KOPT-K1 (cell line): Measurements from ENCODE around the gene FBXL16.
A peak's percentile ranks its signal among the peaks of the same experiment; 100 is the strongest.

Source experiments
- H3K27ac ChIP-seq: fragments of 200-600 bp; sonication (generic); 2 replicates; pipeline ENCODE4 v1.5.1; 2016; ENCODE audit warnings: antibody characterized with exemption, mild to moderate bottlenecking, low read depth, low read length; ENCODE audit not compliant: poor library complexity, severe bottlenecking
- H3K36me3 ChIP-seq: fragments of 200-600 bp; sonication (generic); 2 replicates; pipeline ENCODE4 v1.5.1; 2017; ENCODE audit warnings: antibody characterized with exemption, mild to moderate bottlenecking, low read length, moderate library complexity; ENCODE audit not compliant: insufficient read depth
- H3K9me3 ChIP-seq: fragments of 200-600 bp; sonication (generic); 2 replicates; pipeline ENCODE4 v1.5.1; 2017; ENCODE audit warnings: antibody characterized with exemption, low read length, mild to moderate bottlenecking; ENCODE audit not compliant: insufficient read depth, poor library complexity, severe bottlenecking

FBXL16 gene

GRCh38 chr16:683396-684070 lies 22.1 kb downstream of the FBXL16 start:
- Histone ChIP-seq H3K27ac (peak overlapping the region; percentile 71), H3K9me3 (no peaks in the 10 kb centered on the region), H3K36me3 (peaks cover 48% of the 10 kb centered on the region)

GRCh38 chr16:682493-683395 lies 22.9 kb downstream of the FBXL16 start:
- Histone ChIP-seq H3K27ac (no peak overlapping the region), H3K36me3 (peaks cover 48% of the 10 kb centered on the region), H3K9me3 (no peaks in the 10 kb centered on the region)

GRCh38 chr16:681746-682427 lies 23.7 kb downstream of the FBXL16 start:
- H3K9me3 ChIP-seq, result no peaks in the 10 kb centered on the region
- no peak overlapping the region for H3K27ac ChIP-seq
- peaks cover 45% of the 10 kb centered on the region for H3K36me3 ChIP-seq

GRCh38 chr16:680967-681745 lies 24.4 kb downstream of the FBXL16 start:
- Histone ChIP-seq H3K36me3 (peaks cover 41% of the 10 kb centered on the region), H3K27ac (peak overlapping the region; percentile 72), H3K9me3 (no peaks in the 10 kb centered on the region)

GRCh38 chr16:680625-680945 lies 25.0 kb downstream of the FBXL16 start:
- Histone ChIP-seq H3K27ac (peak overlapping the region; percentile 72), H3K9me3 (no peaks in the 10 kb centered on the region), H3K36me3 (peaks cover 35% of the 10 kb centered on the region)

GRCh38 chr16:679814-680624 lies 25.6 kb downstream of the FBXL16 start, which contains the start of gene STUB1:
STUB1 (plus strand) TSS chr16:680410; CDS start chr16:680526, 116 bp downstream.
- Histone ChIP-seq H3K27ac (peak within 1 kb of the TSS; percentile 72), H3K36me3 (peaks cover 30% of the 10 kb centered on the region), H3K9me3 (no peaks in the 10 kb centered on the region)

GRCh38 chr16:678858-679813 lies 26.5 kb downstream of the FBXL16 start:
- Histone ChIP-seq H3K9me3 (no peaks in the 10 kb centered on the region), H3K27ac (no peak overlapping the region), H3K36me3 (peaks cover 39% of the 10 kb centered on the region)

GRCh38 chr16:678209-678857 lies 27.3 kb downstream of the FBXL16 start:
- H3K27ac ChIP-seq, result no peak overlapping the region
- H3K9me3 ChIP-seq, result no peaks in the 10 kb centered on the region
- H3K36me3 ChIP-seq, result peaks cover 46% of the 10 kb centered on the region

GRCh38 chr16:677316-678190 lies 28.0 kb downstream of the FBXL16 start:
- no peaks in the 10 kb centered on the region for H3K9me3 ChIP-seq
- H3K27ac ChIP-seq, result no peak overlapping the region
- peaks cover 46% of the 10 kb centered on the region for H3K36me3 ChIP-seq

GRCh38 chr16:676913-677312 lies 28.7 kb downstream of the FBXL16 start:
- H3K27ac ChIP-seq, result no peak overlapping the region
- H3K36me3 ChIP-seq, result peaks cover 46% of the 10 kb centered on the region
- no peaks in the 10 kb centered on the region for H3K9me3 ChIP-seq

- Histone ChIP-seq H3K36me3 (peaks cover 46% of the 10 kb centered on the region), H3K9me3 (no peaks in the 10 kb centered on the region), H3K27ac (no peak overlapping the region)
Measured at GRCh38 chr16:676565-676902, 29.1 kb downstream of the FBXL16 start.

GRCh38 chr16:675884-676564 lies 29.6 kb downstream of the FBXL16 start:
- no peak overlapping the region for H3K27ac ChIP-seq
- peaks cover 48% of the 10 kb centered on the region for H3K36me3 ChIP-seq
- no peaks in the 10 kb centered on the region for H3K9me3 ChIP-seq
